K562 (cell line): ENCODE results near the gene PDE4D. TPM values are rescaled to one million over a fixed set of nuclear protein-coding genes. Genes with fewer than 3 reads are reported as not detected.

Experiments
- ATAC-seq: fragments of 200-7000 bp; cut with Tn5 transposase; 3 replicates; pipeline ENCODE4 v1.9.1; 2020; ENCODE audit warnings: moderate library complexity
- BruUV-seq: library from RNA; stranded (reverse); fragments of 400-500 nt; replicated peaks from 2 replicates; lab custom pipeline; 2021; lab: Mats Ljungman, UMichigan
- CTCF ChIA-PET: fragments of 300-600 bp; formaldehyde crosslinking; extraction: SDS; loops from one replicate; lab custom pipeline; 2021; ENCODE audit warnings: low intra/inter-chr PET ratio; lab: Yijun Ruan, JAX
- POLR2A ChIA-PET: fragments of 300-600, 350-650 bp; sonication (Branson Sonifier 250); formaldehyde crosslinking; extraction: SDS; loops from one replicate; lab custom pipeline; 2021; ENCODE audit warnings: antibody characterized with exemption, inconsistent platforms; lab: Yijun Ruan, JAX
- DNase-seq, 4 experiments: peaks; one replicate each; pipeline versions ENCODE4 v3.0.0 to v3.0.0-alpha.2; 2011 to 2018; ENCODE audit warnings: low spot score in 3 of 4, mixed read lengths in 3 of 4; ENCODE audit errors: extremely low read depth in 1 of 4
- FAIRE-seq: peaks from 2 replicates; lab custom pipeline; 2011; peaks lifted over from hg19 to GRCh38; lab: Jason Lieb, UNC
- H2AFZ ChIP-seq: 2 replicates; pipeline ENCODE4 v1.6.0; 2011; ENCODE audit warnings: low read depth, low read length, control low read depth, inconsistent platforms
- H3K27ac ChIP-seq: fragments of 200-600 bp; 3 replicates; pipeline ENCODE4 v1.8.0; 2011; ENCODE audit warnings: low read depth, mild to moderate bottlenecking, control low read depth, inconsistent platforms, low read length, moderate library complexity, mixed read lengths; ENCODE audit errors: extremely low read depth
- H3K27me3 ChIP-seq, 2 experiments: fragments of 300-600 bp in 1 of 2; 2 replicates in 1 of 2; 3 replicates in 1 of 2; pipeline versions ENCODE4 v1.6.0 to v1.8.0; 2011; ENCODE audit warnings: inconsistent platforms in 2 of 2, low read length in 2 of 2, mild to moderate bottlenecking in 1 of 2, mixed read lengths in 1 of 2, moderate library complexity in 1 of 2; ENCODE audit not compliant: control insufficient read depth in 2 of 2, insufficient read depth in 2 of 2
- H3K36me3 ChIP-seq: fragments of 300-600 bp; 3 replicates; pipeline ENCODE4 v1.8.0; 2011; ENCODE audit warnings: mild to moderate bottlenecking, low read length, inconsistent platforms; ENCODE audit not compliant: control insufficient read depth, insufficient read depth
- H3K4me1 ChIP-seq, 2 experiments: fragments of 200-600 bp in 1 of 2; replicated peaks in 1 of 2; 2 replicates in 1 of 2; 3 replicates in 1 of 2; pipeline versions ENCODE4 v1.5.1 to v1.8.0; 2011; ENCODE audit warnings: inconsistent platforms in 2 of 2, low read length in 2 of 2, mild to moderate bottlenecking in 1 of 2, mixed read lengths in 1 of 2, moderate library complexity in 1 of 2; ENCODE audit not compliant: control insufficient read depth in 2 of 2, insufficient read depth in 2 of 2
- H3K4me2 ChIP-seq: 2 replicates; pipeline ENCODE4 v1.6.1; 2011; ENCODE audit warnings: low read length, control low read depth, inconsistent platforms, mixed read lengths; ENCODE audit not compliant: insufficient read depth
- H3K4me3 ChIP-seq: fragments of 200-600 bp; sonication (generic), shearing (Covaris generic); 2 replicates; pipeline ENCODE4 v1.5.1; 2016; ENCODE audit warnings: control low read depth, inconsistent platforms
- H3K79me2 ChIP-seq: fragments of 200-600 bp; 3 replicates; pipeline ENCODE4 v1.8.0; 2011; ENCODE audit warnings: low read length, inconsistent platforms; ENCODE audit not compliant: control insufficient read depth, insufficient read depth
- H3K9ac ChIP-seq, 2 experiments: 2 replicates each; pipeline versions ENCODE4 v1.6.0 to v1.6.1; 2011; ENCODE audit warnings: low read depth in 2 of 2, low read length in 2 of 2, control low read depth in 1 of 2, inconsistent platforms in 1 of 2, mild to moderate bottlenecking in 1 of 2, mixed read lengths in 1 of 2; ENCODE audit not compliant: insufficient read depth in 1 of 2
- H3K9me1 ChIP-seq: one replicate; pipeline ENCODE4 v1.6.0; 2011; ENCODE audit warnings: inconsistent platforms, mild to moderate bottlenecking, low read length, moderate library complexity; ENCODE audit not compliant: control insufficient read depth, insufficient read depth
- H3K9me3 ChIP-seq: replicated peaks from 2 replicates; pipeline ENCODE4 v1.5.1; 2011; ENCODE audit warnings: low read depth, low read length, inconsistent platforms; ENCODE audit not compliant: control insufficient read depth, insufficient read depth
- H4K20me1 ChIP-seq: replicated peaks from 2 replicates; pipeline ENCODE4 v1.6.1; 2011; ENCODE audit warnings: low read length, inconsistent platforms, mixed read lengths; ENCODE audit not compliant: control insufficient read depth, insufficient read depth
- BDP1 ChIP-seq: IDR thresholded peaks from 3 replicates; pipeline ENCODE4 v1.6.1; 2011; ENCODE audit not compliant: insufficient read length, insufficient read depth
- EHMT2 ChIP-seq: fragments of 450-650 bp; IDR thresholded peaks from 2 replicates; pipeline ENCODE4 v1.6.1; 2018; ENCODE audit warnings: antibody characterized with exemption
- NR2C2 ChIP-seq, 2 experiments: fragments of 200-800 bp in 1 of 2; sonication (Bioruptor generic) in 1 of 2; sonication (generic) in 1 of 2; formaldehyde crosslinking in 1 of 2; IDR thresholded peaks; 2 replicates each; pipeline versions ENCODE4 v1.6.1 to v1.8.0; 2016 to 2022; ENCODE audit warnings: mild to moderate bottlenecking in 1 of 2, missing compliant biosample characterization in 1 of 2, missing genetic modification characterization in 1 of 2, missing genetic modification reagents in 1 of 2
- PCBP2 ChIP-seq: fragments of 200-400 bp; formaldehyde crosslinking; IDR thresholded peaks from 2 replicates; pipeline ENCODE4 v1.6.1; 2018; ENCODE audit warnings: low read length, low read depth, mild to moderate bottlenecking, moderate library complexity; ENCODE audit not compliant: poor library complexity, severe bottlenecking
- PRMT5 ChIP-seq: sonication (generic); formaldehyde crosslinking; IDR thresholded peaks from 2 replicates; pipeline ENCODE4 v1.5.0; 2020; ENCODE audit warnings: missing genetic modification reagents
- SUPT5H ChIP-seq: fragments of 450-650 bp; IDR thresholded peaks from 2 replicates; pipeline ENCODE4 v1.6.1; 2016
- TFAM ChIP-seq: fragments of 250-450 bp; sonication (Bioruptor Pico); conservative IDR thresholded peaks from 2 replicates; pipeline ENCODE4 v1.5.0; 2021; ENCODE audit warnings: mild to moderate bottlenecking, moderate library complexity
- ZBED1 ChIP-seq: IDR thresholded peaks from 2 replicates; pipeline ENCODE4 v1.6.1; 2014
- ZC3H11A ChIP-seq: IDR thresholded peaks from 2 replicates; pipeline ENCODE4 v1.6.1; 2012; ENCODE audit warnings: low read depth, low read length, improper control_type of control experiment
- ZEB2 ChIP-seq: fragments of 450-650 bp; IDR thresholded peaks from 2 replicates; pipeline ENCODE4 v1.6.1; 2016
- ZNF174 ChIP-seq: fragments of 250-450 bp; sonication (Bioruptor Pico); IDR thresholded peaks from 2 replicates; pipeline ENCODE4 v1.4.0; 2020; ENCODE audit warnings: mild to moderate bottlenecking
- ZNF197 ChIP-seq: fragments of 200-800 bp; sonication (Bioruptor generic); IDR thresholded peaks from 2 replicates; pipeline ENCODE4 v1.6.1; 2016; ENCODE audit warnings: low read depth, missing genetic modification characterization, missing compliant biosample characterization
- ZNF217 ChIP-seq: sonication (generic); formaldehyde crosslinking; IDR thresholded peaks from 2 replicates; pipeline ENCODE4 v1.8.0; 2022; ENCODE audit warnings: mild to moderate bottlenecking, missing genetic modification reagents
- WGBS: fragments of 100-300 bp; shearing (Covaris generic); methylation state at CpG from one replicate; pipeline ENCODE4 v1.1.6; 2016; ENCODE audit warnings: low coverage, mixed read lengths; ENCODE audit not compliant: insufficient coverage; ENCODE audit errors: missing lambda C conversion rate; 5-methylcytosine and 5-hydroxymethylcytosine counted together
- in situ Hi-C: fragments of 300-500 bp; cut with MboI; formaldehyde crosslinking; loops from 4 replicates; pipeline ENCODE4 v1.15.0; 2018; ENCODE audit warnings: inconsistent platforms, mixed read lengths
- intact Hi-C: fragments of 100-400 bp; cut with micrococcal nuclease; formaldehyde crosslinking; loops from 2 replicates; pipeline ENCODE4 v1.14.2; 2022
- polyA plus RNA-seq, 8 experiments: library from polyadenylated mRNA; depleted of rRNA in 4 of 8; stranded (reverse) in 5 of 8; unstranded in 3 of 8; fragments of >200 nt; fragmentation: Nextera tagmentation in 2 of 8; fragmentation: Illumina TruSeq in 1 of 8; extraction: Ambion mirVana in 2 of 8; extraction: Trizol in 1 of 8; gene quantifications; 2 replicates each; pipeline versions ENCODE4 v1.2.1 to v1.2.3, GENCODE V29; 2011 to 2014; ENCODE audit warnings: inconsistent platforms in 1 of 8, missing spikeins in 1 of 8
- total RNA-seq, 7 experiments: library from RNA; depleted of rRNA in 6 of 7; stranded (reverse); fragments of >200 nt in 6 of 7; fragmentation: Illumina TruSeq in 2 of 7; extraction: Trizol in 2 of 7; gene quantifications; 2 replicates each; pipeline versions ENCODE4 v1.2.1 to v1.2.3, GENCODE V29; 2011 to 2021; ENCODE audit warnings: low replicate concordance in 1 of 7
- TF ChIP-seq, protein P1 (sequence below): fragments of 450-650 bp; IDR thresholded peaks from 2 replicates; pipeline ENCODE4 v1.6.1; 2016; ENCODE audit warnings: mild to moderate bottlenecking
- TF ChIP-seq, protein P2 (sequence below): fragments of 250-450 bp; sonication (Bioruptor Pico); IDR thresholded peaks from 2 replicates; pipeline ENCODE4 v1.8.0; 2021; ENCODE audit warnings: moderate library complexity, mild to moderate bottlenecking, inconsistent platforms
- TF ChIP-seq, protein P3 (sequence below): sonication (generic); formaldehyde crosslinking; IDR thresholded peaks from 2 replicates; pipeline ENCODE4 v1.8.1; 2023; ENCODE audit warnings: mild to moderate bottlenecking, missing genetic modification reagents

PDE4D gene
- total and polyA plus RNA-seq, 9 of the 15 experiments (the other 6 are each of a cell fraction or from before 2014, with no cell fraction given) = 0.04 to 0.46 (median 0.13) TPM

DNA sequence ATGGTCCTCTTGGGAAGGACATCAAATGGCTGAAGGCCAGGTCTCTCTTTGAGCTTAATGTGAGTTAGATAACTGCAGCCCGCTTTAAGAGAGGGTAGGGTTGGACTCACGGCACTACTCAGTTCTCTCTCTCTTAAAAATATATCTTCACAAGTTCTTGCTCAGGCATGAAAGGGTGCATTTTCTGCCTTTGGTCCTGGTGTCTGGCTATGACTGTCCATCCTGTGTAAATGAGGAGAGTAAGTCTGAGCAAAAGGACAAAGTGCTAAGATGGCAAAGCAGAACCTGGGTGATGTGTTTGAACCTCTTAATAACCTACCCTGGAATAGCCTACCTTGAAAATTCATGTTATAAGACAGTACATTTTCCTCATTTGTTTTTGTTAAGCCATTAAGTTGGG is 293.4 kb downstream of the PDE4D start:
- H3K36me3 ChIP-seq = no peaks in the 10 kb centered on the region
- in situ Hi-C loops (no loop called here), intact Hi-C loops (no loop called here)
- H3K79me2 ChIP-seq = no peaks in the 10 kb centered on the region
- no peaks in the 10 kb centered on the region for H3K9me3 ChIP-seq
- H3K27ac ChIP-seq = no peak overlapping the region
- no TSS peak for BruUV-seq
- H4K20me1 ChIP-seq = no peaks in the 10 kb centered on the region
- no peak for ATAC-seq
- H3K4me3 ChIP-seq = no peak overlapping the region
- no peaks in the 10 kb centered on the region for H3K9me1 ChIP-seq
- no peak overlapping the region for H2AFZ ChIP-seq
- ChIA-PET CTCF (no interaction called here), POLR2A (no interaction called here)
- no peak for FAIRE-seq
- no peak overlapping the region for H3K4me2 ChIP-seq
- H3K9ac ChIP-seq = no peak overlapping the region
- no peaks in the 10 kb centered on the region for H3K4me1 ChIP-seq
- H3K27me3 ChIP-seq = no peaks in the 10 kb centered on the region
- whole genome bisulfite sequencing = 0% methylated on average over 2 of the region's 2 CpGs
- no peak for DNase-seq
- TF ChIP-seq PRMT5 (no peak), BDP1 (no peak), EHMT2 (no peak), ZNF174 (CRISPR knock-in tag) (no peak), ZEB2 (no peak), PCBP2 (no peak), ZC3H11A (no peak), ZNF217 (CRISPR knock-in tag) (no peak), ZBED1 (no peak), ZNF197 (CRISPR knock-in tag) (no peak), NR2C2 (CRISPR knock-in tag; IDR thresholded peaks at IDR 0.05) (no peak), NR2C2 (tag; IDR thresholded peaks at IDR 0.05) (no peak), SUPT5H (no peak), TFAM (CRISPR knock-in tag) (no peak)
- TF ChIP-seq, protein P1, sequence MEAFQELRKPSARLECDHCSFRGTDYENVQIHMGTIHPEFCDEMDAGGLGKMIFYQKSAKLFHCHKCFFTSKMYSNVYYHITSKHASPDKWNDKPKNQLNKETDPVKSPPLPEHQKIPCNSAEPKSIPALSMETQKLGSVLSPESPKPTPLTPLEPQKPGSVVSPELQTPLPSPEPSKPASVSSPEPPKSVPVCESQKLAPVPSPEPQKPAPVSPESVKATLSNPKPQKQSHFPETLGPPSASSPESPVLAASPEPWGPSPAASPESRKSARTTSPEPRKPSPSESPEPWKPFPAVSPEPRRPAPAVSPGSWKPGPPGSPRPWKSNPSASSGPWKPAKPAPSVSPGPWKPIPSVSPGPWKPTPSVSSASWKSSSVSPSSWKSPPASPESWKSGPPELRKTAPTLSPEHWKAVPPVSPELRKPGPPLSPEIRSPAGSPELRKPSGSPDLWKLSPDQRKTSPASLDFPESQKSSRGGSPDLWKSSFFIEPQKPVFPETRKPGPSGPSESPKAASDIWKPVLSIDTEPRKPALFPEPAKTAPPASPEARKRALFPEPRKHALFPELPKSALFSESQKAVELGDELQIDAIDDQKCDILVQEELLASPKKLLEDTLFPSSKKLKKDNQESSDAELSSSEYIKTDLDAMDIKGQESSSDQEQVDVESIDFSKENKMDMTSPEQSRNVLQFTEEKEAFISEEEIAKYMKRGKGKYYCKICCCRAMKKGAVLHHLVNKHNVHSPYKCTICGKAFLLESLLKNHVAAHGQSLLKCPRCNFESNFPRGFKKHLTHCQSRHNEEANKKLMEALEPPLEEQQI = no peak
- TF ChIP-seq, protein P2, sequence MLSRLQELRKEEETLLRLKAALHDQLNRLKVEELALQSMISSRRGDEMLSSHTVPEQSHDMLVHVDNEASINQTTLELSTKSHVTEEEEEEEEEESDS (CRISPR knock-in tag) = no peak
- TF ChIP-seq, protein P3, sequence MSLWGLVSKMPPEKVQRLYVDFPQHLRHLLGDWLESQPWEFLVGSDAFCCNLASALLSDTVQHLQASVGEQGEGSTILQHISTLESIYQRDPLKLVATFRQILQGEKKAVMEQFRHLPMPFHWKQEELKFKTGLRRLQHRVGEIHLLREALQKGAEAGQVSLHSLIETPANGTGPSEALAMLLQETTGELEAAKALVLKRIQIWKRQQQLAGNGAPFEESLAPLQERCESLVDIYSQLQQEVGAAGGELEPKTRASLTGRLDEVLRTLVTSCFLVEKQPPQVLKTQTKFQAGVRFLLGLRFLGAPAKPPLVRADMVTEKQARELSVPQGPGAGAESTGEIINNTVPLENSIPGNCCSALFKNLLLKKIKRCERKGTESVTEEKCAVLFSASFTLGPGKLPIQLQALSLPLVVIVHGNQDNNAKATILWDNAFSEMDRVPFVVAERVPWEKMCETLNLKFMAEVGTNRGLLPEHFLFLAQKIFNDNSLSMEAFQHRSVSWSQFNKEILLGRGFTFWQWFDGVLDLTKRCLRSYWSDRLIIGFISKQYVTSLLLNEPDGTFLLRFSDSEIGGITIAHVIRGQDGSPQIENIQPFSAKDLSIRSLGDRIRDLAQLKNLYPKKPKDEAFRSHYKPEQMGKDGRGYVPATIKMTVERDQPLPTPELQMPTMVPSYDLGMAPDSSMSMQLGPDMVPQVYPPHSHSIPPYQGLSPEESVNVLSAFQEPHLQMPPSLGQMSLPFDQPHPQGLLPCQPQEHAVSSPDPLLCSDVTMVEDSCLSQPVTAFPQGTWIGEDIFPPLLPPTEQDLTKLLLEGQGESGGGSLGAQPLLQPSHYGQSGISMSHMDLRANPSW (CRISPR knock-in tag) = no peak
